Measurements from ENCODE around the gene CXorf58. TPM values are rescaled to one million over a fixed set of nuclear protein-coding genes. Genes with fewer than 3 reads are reported as not detected.

CXorf58 gene
- total and polyA plus RNA-seq, 2 donors (not counting 3 experiments of a cell fraction or from before 2014, with no cell fraction given): not detected

DNA sequence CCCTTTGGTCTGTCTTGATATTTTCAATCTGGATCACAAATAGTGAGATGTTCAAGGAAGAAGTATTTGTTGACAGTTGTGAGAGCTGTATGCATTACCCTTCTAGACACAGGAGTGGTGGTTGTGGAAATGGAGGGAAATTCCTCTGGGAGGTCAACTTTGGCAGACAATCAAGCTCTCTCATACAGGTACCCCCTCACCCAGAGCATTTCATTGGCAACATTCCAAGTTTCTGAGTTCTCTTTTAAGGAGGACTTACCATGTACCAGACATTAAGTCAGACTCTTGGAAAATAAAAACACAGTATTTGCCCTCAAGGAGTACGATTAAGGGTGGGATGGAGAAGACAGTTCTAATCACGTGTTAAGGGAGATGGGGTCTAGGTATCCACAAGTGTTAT, 73.9 kb downstream of the CXorf58 start:
- TF ChIP-seq MYC (IDR thresholded peaks at IDR 0.05; ENCODE audit: low read depth, low read length): no peak
- TF ChIP-seq POLR2AphosphoS5 (IDR thresholded peaks at IDR 0.05; ENCODE audit: insufficient read depth, low read depth, low read length): no peak
- TF ChIP-seq, protein P1, sequence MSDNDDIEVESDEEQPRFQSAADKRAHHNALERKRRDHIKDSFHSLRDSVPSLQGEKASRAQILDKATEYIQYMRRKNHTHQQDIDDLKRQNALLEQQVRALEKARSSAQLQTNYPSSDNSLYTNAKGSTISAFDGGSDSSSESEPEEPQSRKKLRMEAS (IDR thresholded peaks at IDR 0.05; ENCODE audit: insufficient read depth, insufficient read length): no peak
- no peak overlapping the region for H2AFZ ChIP-seq (ENCODE audit: low read depth, low read length)
- H3K27me3 ChIP-seq (ENCODE audit: control insufficient read depth in 2 of 2, insufficient read depth in 2 of 2, low read length in 2 of 2): no peaks in the 10 kb centered on the region
- no peaks in the 10 kb centered on the region for H4K20me1 ChIP-seq (replicated peaks; ENCODE audit: control insufficient read depth, extremely low read depth, insufficient read depth, low read length)
- no peak overlapping the region for H3K9ac ChIP-seq (replicated peaks; ENCODE audit: extremely low read depth, insufficient read depth, low read length)
- FAIRE-seq (no peak), DNase-seq (ENCODE audit: low read depth, low spot score) (no peak)
- no peaks in the 10 kb centered on the region for H3K79me2 ChIP-seq (ENCODE audit: control insufficient read depth, insufficient read depth, low read length)
- no peaks in the 10 kb centered on the region for H3K9me3 ChIP-seq (replicated peaks; ENCODE audit: control insufficient read depth, insufficient read depth, low read length)
- dilution Hi-C loops (cut with MboI; ENCODE audit: extremely low pct_ligation_motif_present, low sequenced_read_pairs): no loop called here
- ChIA-PET POLR2A (no interaction called here), CTCF (interaction anchor here (1.6 kb wide), 1 partner anchor 389 kb away, joined by 3 read pairs; no protein-coding TSS in a partner anchor)
- H3K27ac ChIP-seq (ENCODE audit: insufficient read depth, low read depth, low read length): no peak overlapping the region
- intact Hi-C loops (cut with micrococcal nuclease): no loop called here
- H3K36me3 ChIP-seq (ENCODE audit: control insufficient read depth in 2 of 2, extremely low read depth in 1 of 2, insufficient read depth in 2 of 2, low read length in 2 of 2): no peaks in the 10 kb centered on the region
- H3K9me1 ChIP-seq (replicated peaks; ENCODE audit: control insufficient read depth, extremely low read depth, insufficient read depth, low read length): no peaks in the 10 kb centered on the region
- BruUV-seq (replicated peaks): no TSS peak
- no peaks in the 10 kb centered on the region for H3K4me1 ChIP-seq (ENCODE audit: control insufficient read depth, extremely low read depth, insufficient read depth, low read length)
- H3K4me2 ChIP-seq (ENCODE audit: insufficient read depth, low read length): no peak overlapping the region
- H3K4me3 ChIP-seq (replicated peaks in 1 of 3; ENCODE audit: insufficient read depth in 1 of 3, low read depth in 1 of 3, low read length in 3 of 3): no peak overlapping the region

DNA sequence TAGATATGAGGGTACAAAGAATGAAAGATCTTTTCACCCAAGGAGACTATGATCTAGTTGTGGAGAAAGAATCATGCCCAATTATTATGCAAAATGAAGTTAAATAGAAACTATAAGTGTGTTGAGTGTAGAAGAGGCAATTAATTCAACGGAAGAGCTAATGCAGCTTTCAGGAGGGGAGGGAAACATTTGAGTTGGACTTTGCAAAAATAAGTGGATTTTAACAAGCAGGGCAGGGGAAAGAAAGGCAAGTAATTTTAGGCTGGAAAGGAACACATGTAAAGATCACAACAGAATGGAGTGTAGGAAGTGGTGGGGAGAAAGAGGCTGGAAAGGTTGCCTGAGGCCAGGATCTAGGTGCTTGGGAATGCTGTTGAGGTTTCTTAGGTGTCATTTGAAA, 75.1 kb downstream of the CXorf58 start:
- POLR2A ChIA-PET: no interaction called here
- FAIRE-seq (no peak), DNase-seq (ENCODE audit: low read depth, low spot score) (no peak)
- CTCF ChIA-PET: no interaction called here
- Histone ChIP-seq H3K27ac (ENCODE audit: insufficient read depth, low read depth, low read length) (no peak overlapping the region), H3K36me3 (ENCODE audit: control insufficient read depth in 2 of 2, extremely low read depth in 1 of 2, insufficient read depth in 2 of 2, low read length in 2 of 2) (no peaks in the 10 kb centered on the region), H3K9me1 (replicated peaks; ENCODE audit: control insufficient read depth, extremely low read depth, insufficient read depth, low read length) (no peaks in the 10 kb centered on the region), H3K27me3 (ENCODE audit: control insufficient read depth in 2 of 2, insufficient read depth in 2 of 2, low read length in 2 of 2) (no peaks in the 10 kb centered on the region), H3K79me2 (ENCODE audit: control insufficient read depth, insufficient read depth, low read length) (no peaks in the 10 kb centered on the region), H3K4me3 (replicated peaks in 1 of 3; ENCODE audit: insufficient read depth in 1 of 3, low read depth in 1 of 3, low read length in 3 of 3) (no peak overlapping the region), H4K20me1 (replicated peaks; ENCODE audit: control insufficient read depth, extremely low read depth, insufficient read depth, low read length) (no peaks in the 10 kb centered on the region), H3K4me2 (ENCODE audit: insufficient read depth, low read length) (no peak overlapping the region), H3K9me3 (replicated peaks; ENCODE audit: control insufficient read depth, insufficient read depth, low read length) (no peaks in the 10 kb centered on the region), H2AFZ (ENCODE audit: low read depth, low read length) (no peak overlapping the region), H3K9ac (replicated peaks; ENCODE audit: extremely low read depth, insufficient read depth, low read length) (no peak overlapping the region), H3K4me1 (ENCODE audit: control insufficient read depth, extremely low read depth, insufficient read depth, low read length) (no peaks in the 10 kb centered on the region)
- dilution Hi-C loops (cut with MboI; ENCODE audit: extremely low pct_ligation_motif_present, low sequenced_read_pairs) (no loop called here), intact Hi-C loops (cut with micrococcal nuclease) (no loop called here)
- no TSS peak for BruUV-seq (replicated peaks)
- TF ChIP-seq GATA2 (IDR thresholded peaks at IDR 0.05; ENCODE audit: insufficient read depth, insufficient read length, low read depth, low read length) (no peak), MYC (IDR thresholded peaks at IDR 0.05; ENCODE audit: low read depth, low read length) (no peak)
- TF ChIP-seq, protein P2, sequence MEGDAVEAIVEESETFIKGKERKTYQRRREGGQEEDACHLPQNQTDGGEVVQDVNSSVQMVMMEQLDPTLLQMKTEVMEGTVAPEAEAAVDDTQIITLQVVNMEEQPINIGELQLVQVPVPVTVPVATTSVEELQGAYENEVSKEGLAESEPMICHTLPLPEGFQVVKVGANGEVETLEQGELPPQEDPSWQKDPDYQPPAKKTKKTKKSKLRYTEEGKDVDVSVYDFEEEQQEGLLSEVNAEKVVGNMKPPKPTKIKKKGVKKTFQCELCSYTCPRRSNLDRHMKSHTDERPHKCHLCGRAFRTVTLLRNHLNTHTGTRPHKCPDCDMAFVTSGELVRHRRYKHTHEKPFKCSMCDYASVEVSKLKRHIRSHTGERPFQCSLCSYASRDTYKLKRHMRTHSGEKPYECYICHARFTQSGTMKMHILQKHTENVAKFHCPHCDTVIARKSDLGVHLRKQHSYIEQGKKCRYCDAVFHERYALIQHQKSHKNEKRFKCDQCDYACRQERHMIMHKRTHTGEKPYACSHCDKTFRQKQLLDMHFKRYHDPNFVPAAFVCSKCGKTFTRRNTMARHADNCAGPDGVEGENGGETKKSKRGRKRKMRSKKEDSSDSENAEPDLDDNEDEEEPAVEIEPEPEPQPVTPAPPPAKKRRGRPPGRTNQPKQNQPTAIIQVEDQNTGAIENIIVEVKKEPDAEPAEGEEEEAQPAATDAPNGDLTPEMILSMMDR (IDR thresholded peaks at IDR 0.05; ENCODE audit: extremely low read depth in 1 of 2, insufficient read depth in 1 of 2, low read depth in 1 of 2, low read length in 2 of 2): no peak
- TF ChIP-seq, protein P1 (IDR thresholded peaks at IDR 0.05; ENCODE audit: insufficient read depth, insufficient read length): no peak

Other genes with a start within 250 kb of the CXorf58 start
- 141 and 144 TPM in 2 replicates for gene PRDX4, start 240.5 kb upstream of the CXorf58 start, total RNA-seq
- gene PRDX4, start 240.5 kb upstream of the CXorf58 start, polyA plus RNA-seq: 145 and 164 TPM in 2 replicates
- 83.1 and 88.5 TPM in 2 replicates for gene ACOT9, start 164.7 kb upstream of the CXorf58 start, total RNA-seq
- 37.5 and 38.4 TPM in 2 replicates for gene ACOT9, start 164.7 kb upstream of the CXorf58 start, polyA plus RNA-seq
- 256 and 289 TPM in 2 replicates for gene SAT1, start 124.8 kb upstream of the CXorf58 start, total RNA-seq
- gene SAT1, start 124.8 kb upstream of the CXorf58 start, polyA plus RNA-seq: 264 and 526 TPM in 2 replicates
- 20.9 and 24.3 TPM in 2 replicates for gene APOO, start 68 bp upstream of the CXorf58 start, total RNA-seq
- gene APOO, start 68 bp upstream of the CXorf58 start, polyA plus RNA-seq: 7.6 and 9.8 TPM in 2 replicates
- gene KLHL15, start 119.2 kb downstream of the CXorf58 start, total RNA-seq: 3.6 TPM in 2 replicates
- gene KLHL15, start 119.2 kb downstream of the CXorf58 start, polyA plus RNA-seq: 0.91 and 1.4 TPM in 2 replicates
- 152 and 161 TPM in 2 replicates for gene EIF2S3, start 146.9 kb downstream of the CXorf58 start, total RNA-seq
- 33.9 and 35.8 TPM in 2 replicates for gene EIF2S3, start 146.9 kb downstream of the CXorf58 start, polyA plus RNA-seq
- gene ZFX, start 241.7 kb downstream of the CXorf58 start, total RNA-seq: 32.1 and 34.1 TPM in 2 replicates
- gene ZFX, start 241.7 kb downstream of the CXorf58 start, polyA plus RNA-seq: 6.0 and 11.4 TPM in 2 replicates

Measured in endothelial cell of umbilical vein (primary cell).